Ascending aorta (tissue), 1 donor: Measurements from ENCODE around the gene SH3BP2. TPM values are rescaled to one million over a fixed set of nuclear protein-coding genes. Genes with fewer than 3 reads are reported as not detected.

Experiments used
- total RNA-seq: library from RNA; depleted of rRNA; stranded (reverse); fragments of >200 nt; gene quantifications from one replicate; pipeline ENCODE4 v1.1.0, GENCODE V29; 2016

The SH3BP2 gene
- total RNA-seq, 1 donor from 2014 or later: 70.6 TPM

Other genes with a start within 250 kb of the SH3BP2 start
- gene TNIP2, start 36.7 kb upstream of the SH3BP2 start, total RNA-seq: 65.6 TPM
- gene ADD1, start 50.8 kb downstream of the SH3BP2 start, total RNA-seq: 261 TPM
- gene NOP14, start 170.3 kb downstream of the SH3BP2 start, total RNA-seq: 12.3 TPM
- gene GRK4, start 170.5 kb downstream of the SH3BP2 start, total RNA-seq: 1.9 TPM